ENCODE measurements around the gene DCBLD2. TPM values are rescaled to one million over a fixed set of nuclear protein-coding genes. Genes with fewer than 3 reads are reported as not detected.

Gene DCBLD2, protein sequence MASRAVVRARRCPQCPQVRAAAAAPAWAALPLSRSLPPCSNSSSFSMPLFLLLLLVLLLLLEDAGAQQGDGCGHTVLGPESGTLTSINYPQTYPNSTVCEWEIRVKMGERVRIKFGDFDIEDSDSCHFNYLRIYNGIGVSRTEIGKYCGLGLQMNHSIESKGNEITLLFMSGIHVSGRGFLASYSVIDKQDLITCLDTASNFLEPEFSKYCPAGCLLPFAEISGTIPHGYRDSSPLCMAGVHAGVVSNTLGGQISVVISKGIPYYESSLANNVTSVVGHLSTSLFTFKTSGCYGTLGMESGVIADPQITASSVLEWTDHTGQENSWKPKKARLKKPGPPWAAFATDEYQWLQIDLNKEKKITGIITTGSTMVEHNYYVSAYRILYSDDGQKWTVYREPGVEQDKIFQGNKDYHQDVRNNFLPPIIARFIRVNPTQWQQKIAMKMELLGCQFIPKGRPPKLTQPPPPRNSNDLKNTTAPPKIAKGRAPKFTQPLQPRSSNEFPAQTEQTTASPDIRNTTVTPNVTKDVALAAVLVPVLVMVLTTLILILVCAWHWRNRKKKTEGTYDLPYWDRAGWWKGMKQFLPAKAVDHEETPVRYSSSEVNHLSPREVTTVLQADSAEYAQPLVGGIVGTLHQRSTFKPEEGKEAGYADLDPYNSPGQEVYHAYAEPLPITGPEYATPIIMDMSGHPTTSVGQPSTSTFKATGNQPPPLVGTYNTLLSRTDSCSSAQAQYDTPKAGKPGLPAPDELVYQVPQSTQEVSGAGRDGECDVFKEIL
- 53.0 to 57.9 TPM (median 56.5 TPM) in 3 replicates for total RNA-seq

DNA sequence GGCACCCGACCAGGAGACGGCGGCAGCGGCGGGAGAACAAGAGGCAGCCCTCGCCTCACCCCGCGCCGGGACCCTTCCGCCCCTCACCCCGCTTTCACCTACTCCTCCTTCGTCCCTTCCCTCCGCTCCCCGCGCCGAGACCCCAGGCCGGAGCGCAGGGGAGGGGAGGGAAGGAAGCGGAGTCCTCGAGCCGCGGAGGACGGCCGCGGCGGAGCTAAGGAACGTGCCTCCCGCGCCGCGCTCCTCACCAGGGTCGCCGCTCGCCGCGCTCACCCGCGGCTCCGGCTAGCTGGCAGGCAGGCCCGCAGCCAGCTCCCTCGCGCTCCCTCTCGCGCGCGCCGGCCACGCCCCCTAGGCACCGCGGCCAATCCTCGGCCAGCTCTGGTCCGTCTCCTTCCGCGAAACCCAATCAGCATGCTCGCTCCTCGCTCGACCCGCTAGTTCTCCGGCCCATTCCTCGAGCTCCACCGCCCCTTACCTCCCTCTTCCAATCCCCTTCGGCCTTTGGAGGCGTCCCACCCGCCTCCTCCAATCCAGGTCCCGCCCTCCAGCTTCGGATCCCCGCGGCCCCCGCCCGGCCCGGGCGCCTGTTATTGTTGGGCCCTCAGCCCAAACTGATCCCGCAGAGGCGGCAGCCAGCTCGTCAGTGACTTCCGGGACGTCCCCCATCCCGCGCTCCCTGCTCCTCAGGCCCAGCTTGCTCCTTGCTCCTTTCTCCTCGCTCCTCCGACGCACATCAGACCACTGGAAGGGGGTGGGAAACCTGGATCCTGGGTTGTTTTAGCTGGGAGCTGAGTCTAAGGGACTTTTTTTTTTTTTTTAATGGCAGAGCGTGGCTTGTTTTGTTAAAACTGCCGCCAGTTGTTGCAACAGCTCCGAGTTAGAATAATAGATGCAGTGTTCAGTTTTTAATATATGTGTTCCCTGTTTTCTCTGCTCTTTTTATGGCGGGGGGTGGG lies at the start of gene DCBLD2:
Gene DCBLD2 (minus strand): TSS at position 304 of the 959 bp plus-strand sequence. CDS start 369 bp downstream, outside the sequence.
- Mint-ChIP-seq H3K4me3 (peak within 1 kb of the TSS; percentile 97), H3K27me3 (ENCODE audit: low read depth) (no peaks in the 10 kb centered on the region), H3K36me3 (no peaks in the 10 kb centered on the region), H3K4me1 (peaks cover 30% of the 10 kb centered on the region), H3K27ac (peak within 1 kb of the TSS; percentile 93), H3K9me3 (no peaks in the 10 kb centered on the region)
- DNase-seq (ENCODE audit: low spot score in 2 of 2, unreplicated experiment in 2 of 2): peak; percentile 95 to 98
- TF ChIP-seq, protein P1, sequence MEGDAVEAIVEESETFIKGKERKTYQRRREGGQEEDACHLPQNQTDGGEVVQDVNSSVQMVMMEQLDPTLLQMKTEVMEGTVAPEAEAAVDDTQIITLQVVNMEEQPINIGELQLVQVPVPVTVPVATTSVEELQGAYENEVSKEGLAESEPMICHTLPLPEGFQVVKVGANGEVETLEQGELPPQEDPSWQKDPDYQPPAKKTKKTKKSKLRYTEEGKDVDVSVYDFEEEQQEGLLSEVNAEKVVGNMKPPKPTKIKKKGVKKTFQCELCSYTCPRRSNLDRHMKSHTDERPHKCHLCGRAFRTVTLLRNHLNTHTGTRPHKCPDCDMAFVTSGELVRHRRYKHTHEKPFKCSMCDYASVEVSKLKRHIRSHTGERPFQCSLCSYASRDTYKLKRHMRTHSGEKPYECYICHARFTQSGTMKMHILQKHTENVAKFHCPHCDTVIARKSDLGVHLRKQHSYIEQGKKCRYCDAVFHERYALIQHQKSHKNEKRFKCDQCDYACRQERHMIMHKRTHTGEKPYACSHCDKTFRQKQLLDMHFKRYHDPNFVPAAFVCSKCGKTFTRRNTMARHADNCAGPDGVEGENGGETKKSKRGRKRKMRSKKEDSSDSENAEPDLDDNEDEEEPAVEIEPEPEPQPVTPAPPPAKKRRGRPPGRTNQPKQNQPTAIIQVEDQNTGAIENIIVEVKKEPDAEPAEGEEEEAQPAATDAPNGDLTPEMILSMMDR (IDR thresholded peaks at IDR 0.05; ENCODE audit: unreplicated experiment): no peak

DNA sequence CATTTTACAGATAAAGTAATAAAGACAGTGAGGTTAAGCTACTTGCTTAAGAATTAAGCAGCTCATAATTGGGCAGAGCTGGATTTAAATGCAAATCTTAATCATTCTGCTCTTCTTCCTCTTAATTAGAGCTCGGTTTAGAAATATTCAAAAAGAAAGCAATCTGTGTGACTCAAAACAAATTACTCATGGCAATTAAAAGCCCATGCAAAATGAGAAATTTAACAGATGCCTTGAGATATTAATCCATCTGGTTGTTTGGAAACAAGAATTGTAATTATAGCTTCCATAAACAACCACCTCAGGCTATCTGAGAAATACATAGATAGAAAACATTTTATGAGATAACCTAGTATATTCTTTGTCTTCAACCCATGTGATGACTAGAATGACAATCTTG lies 44.2 kb upstream of the DCBLD2 start:
- Mint-ChIP-seq H3K36me3 (no peaks in the 10 kb centered on the region), H3K27me3 (ENCODE audit: low read depth) (peaks cover 7% of the 10 kb centered on the region), H3K4me1 (peaks cover 4% of the 10 kb centered on the region), H3K4me3 (no peak overlapping the region), H3K9me3 (peaks cover 14% of the 10 kb centered on the region), H3K27ac (no peak overlapping the region)
- DNase-seq (ENCODE audit: low spot score in 2 of 2, unreplicated experiment in 2 of 2): no peak
- TF ChIP-seq, protein P1 (IDR thresholded peaks at IDR 0.05; ENCODE audit: unreplicated experiment): no peak

DNA sequence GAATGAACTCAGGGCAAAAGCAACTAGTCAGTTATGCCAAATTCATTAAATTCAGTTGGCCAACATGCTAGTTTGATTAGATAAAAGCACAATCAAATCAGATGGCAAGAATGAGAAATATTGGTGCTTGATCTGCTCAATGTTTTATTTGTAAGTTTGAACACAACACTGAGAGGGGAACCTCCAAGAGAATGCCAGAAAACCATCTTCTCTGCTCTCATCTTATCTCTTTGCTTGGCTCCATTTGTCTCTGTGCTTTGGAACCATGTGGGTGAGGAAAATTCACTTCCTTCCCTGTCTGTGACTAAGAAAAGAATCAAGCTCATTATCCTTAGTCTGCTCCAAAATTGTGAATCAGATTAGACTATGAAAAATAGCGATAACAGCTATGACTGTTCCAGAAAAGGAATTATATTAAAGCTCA lies 43.6 kb upstream of the DCBLD2 start:
- Mint-ChIP-seq H3K4me3 (no peak overlapping the region), H3K4me1 (peaks cover 4% of the 10 kb centered on the region), H3K27me3 (ENCODE audit: low read depth) (peaks cover 7% of the 10 kb centered on the region), H3K36me3 (no peaks in the 10 kb centered on the region), H3K9me3 (peaks cover 10% of the 10 kb centered on the region), H3K27ac (no peak overlapping the region)
- TF ChIP-seq, protein P1 (IDR thresholded peaks at IDR 0.05; ENCODE audit: unreplicated experiment): no peak
- DNase-seq (ENCODE audit: low spot score in 2 of 2, unreplicated experiment in 2 of 2): no peak

DNA sequence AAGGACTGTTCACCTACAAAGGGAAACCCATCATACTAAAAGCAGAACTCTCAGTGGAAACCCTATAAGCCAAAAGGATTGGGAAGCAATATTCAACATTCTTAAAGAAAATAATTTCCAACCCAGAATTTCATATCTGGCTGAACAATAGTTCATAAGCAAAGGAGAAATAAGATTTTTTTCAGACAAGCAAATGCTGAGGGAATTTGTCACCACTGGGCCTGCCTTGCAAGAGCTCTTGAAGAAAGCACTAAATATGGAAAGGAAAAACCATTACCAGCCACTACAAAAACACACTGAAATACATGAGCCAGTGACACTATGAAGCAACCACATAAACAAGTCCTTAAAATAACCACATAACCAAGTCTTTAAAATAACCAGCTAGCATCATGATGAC lies 28.9 kb upstream of the DCBLD2 start:
- Mint-ChIP-seq H3K9me3 (peaks cover 29% of the 10 kb centered on the region), H3K27ac (no peak overlapping the region), H3K4me1 (no peaks in the 10 kb centered on the region), H3K27me3 (ENCODE audit: low read depth) (peaks cover 4% of the 10 kb centered on the region), H3K4me3 (no peak overlapping the region), H3K36me3 (no peaks in the 10 kb centered on the region)
- DNase-seq (ENCODE audit: low spot score in 2 of 2, unreplicated experiment in 2 of 2): no peak
- TF ChIP-seq, protein P1 (IDR thresholded peaks at IDR 0.05; ENCODE audit: unreplicated experiment): no peak

DNA sequence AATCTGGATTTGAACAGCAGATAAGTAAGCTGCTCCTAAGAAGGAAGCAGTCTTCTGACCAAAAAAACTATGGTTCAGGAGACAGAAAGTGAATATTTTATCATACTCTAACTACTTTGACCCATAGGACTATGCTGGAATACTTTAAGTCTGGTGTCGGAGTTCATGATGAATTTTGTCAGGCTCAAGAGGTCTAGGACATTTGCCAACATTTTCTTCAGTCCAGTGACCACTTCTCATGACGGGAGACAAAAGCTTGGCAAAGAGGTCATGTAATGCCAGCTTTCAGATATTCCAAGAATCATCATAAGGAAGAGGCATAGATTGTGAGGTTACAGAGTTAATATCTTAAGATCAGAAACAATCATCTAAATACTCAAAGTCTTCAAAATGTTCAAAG lies 20.5 kb upstream of the DCBLD2 start:
- Mint-ChIP-seq H3K27ac (no peak overlapping the region), H3K27me3 (ENCODE audit: low read depth) (peaks cover 3% of the 10 kb centered on the region), H3K4me1 (peaks cover 18% of the 10 kb centered on the region), H3K9me3 (no peaks in the 10 kb centered on the region), H3K4me3 (no peak overlapping the region), H3K36me3 (no peaks in the 10 kb centered on the region)
- TF ChIP-seq, protein P1 (IDR thresholded peaks at IDR 0.05; ENCODE audit: unreplicated experiment): no peak
- no peak for DNase-seq (ENCODE audit: low spot score in 2 of 2, unreplicated experiment in 2 of 2)

Data from mesothelial cell of epicardium (in vitro differentiated cells).